Keratinocyte (primary cell): ENCODE results near the gene WNT9A.
"Not testable (repeated sequence)": the region's sequence is repeated elsewhere in the genome, so short reads cannot be mapped to it uniquely, and the experiment has no call there.

Experiments used
- EZH2 ChIP-seq: IDR thresholded peaks from one replicate; pipeline ENCODE4 v1.6.1; 2012; ENCODE audit warnings: inconsistent platforms, mild to moderate bottlenecking, low read length, moderate library complexity
- TF ChIP-seq, protein P1 (sequence below), 3 experiments: IDR thresholded peaks in 1 of 3; conservative IDR thresholded peaks in 1 of 3; optimal IDR thresholded peaks in 1 of 3; 2 replicates in 2 of 3; 3 replicates in 1 of 3; pipeline versions ENCODE3 to v1.5.1; 2011; ENCODE audit warnings: low read length in 3 of 3, mild to moderate bottlenecking in 3 of 3, moderate library complexity in 2 of 3, control low read depth in 1 of 3, inconsistent platforms in 1 of 3; ENCODE audit not compliant: insufficient read depth in 2 of 3; ENCODE audit errors: extremely low read depth in 1 of 3

DNA sequence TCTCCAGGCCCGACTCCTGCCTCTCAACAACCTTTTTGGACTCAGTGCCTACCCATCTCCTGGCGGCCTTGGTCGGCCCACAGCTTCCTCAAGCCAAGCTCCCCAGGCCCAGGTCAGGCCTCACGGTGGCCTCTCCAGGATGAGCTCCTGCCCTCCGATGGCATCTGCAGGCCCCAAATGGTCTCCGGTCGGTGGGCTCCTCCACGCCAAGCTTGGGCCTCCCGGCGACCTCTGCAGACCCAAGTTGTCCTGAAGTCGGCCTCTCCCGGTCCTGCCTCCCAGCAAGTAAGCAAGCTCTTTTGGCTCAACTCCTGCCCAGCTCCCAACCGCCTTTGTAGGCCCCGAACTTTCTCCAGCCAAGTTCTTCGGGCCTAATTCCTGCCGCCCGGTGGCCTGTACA, 23.5 kb upstream of the WNT9A start:
- not testable (repeated sequence) for TF ChIP-seq EZH2
- TF ChIP-seq, protein P1, sequence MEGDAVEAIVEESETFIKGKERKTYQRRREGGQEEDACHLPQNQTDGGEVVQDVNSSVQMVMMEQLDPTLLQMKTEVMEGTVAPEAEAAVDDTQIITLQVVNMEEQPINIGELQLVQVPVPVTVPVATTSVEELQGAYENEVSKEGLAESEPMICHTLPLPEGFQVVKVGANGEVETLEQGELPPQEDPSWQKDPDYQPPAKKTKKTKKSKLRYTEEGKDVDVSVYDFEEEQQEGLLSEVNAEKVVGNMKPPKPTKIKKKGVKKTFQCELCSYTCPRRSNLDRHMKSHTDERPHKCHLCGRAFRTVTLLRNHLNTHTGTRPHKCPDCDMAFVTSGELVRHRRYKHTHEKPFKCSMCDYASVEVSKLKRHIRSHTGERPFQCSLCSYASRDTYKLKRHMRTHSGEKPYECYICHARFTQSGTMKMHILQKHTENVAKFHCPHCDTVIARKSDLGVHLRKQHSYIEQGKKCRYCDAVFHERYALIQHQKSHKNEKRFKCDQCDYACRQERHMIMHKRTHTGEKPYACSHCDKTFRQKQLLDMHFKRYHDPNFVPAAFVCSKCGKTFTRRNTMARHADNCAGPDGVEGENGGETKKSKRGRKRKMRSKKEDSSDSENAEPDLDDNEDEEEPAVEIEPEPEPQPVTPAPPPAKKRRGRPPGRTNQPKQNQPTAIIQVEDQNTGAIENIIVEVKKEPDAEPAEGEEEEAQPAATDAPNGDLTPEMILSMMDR (optimal IDR thresholded peaks at IDR 0.05 in 1 of 3, IDR thresholded peaks at IDR 0.05 in 1 of 3, conservative IDR thresholded peaks at IDR 0.05 in 1 of 3; ENCODE audit: extremely low read depth in 1 of 3, insufficient read depth in 2 of 3, low read length in 3 of 3), result not testable (repeated sequence)
